ENCODE results near the gene C16orf54.
"Not testable (repeated sequence)": the region's sequence is repeated elsewhere in the genome, so short reads cannot be mapped to it uniquely, and the experiment has no call there.

Gene C16orf54

GRCh38 chr16:29769507-29769906, 23.7 kb upstream of the C16orf54 start:
- DNase-seq (ENCODE audit: low read depth in 1 of 2, low spot score in 1 of 2) = no peak

- no peak for DNase-seq (ENCODE audit: low read depth in 1 of 2, low spot score in 1 of 2)
Observed at GRCh38 chr16:29767062-29767461, 21.3 kb upstream of the C16orf54 start.

- DNase-seq (ENCODE audit: low read depth in 1 of 2, low spot score in 1 of 2) = no peak
Observed at GRCh38 chr16:29766571-29766970, 20.8 kb upstream of the C16orf54 start.

GRCh38 chr16:29765167-29766032, 19.6 kb upstream of the C16orf54 start:
- no peak for DNase-seq (ENCODE audit: low read depth in 1 of 2, low spot score in 1 of 2)

- no peak for DNase-seq (ENCODE audit: low read depth in 1 of 2, low spot score in 1 of 2)
Observed at GRCh38 chr16:29763326-29763725, 17.5 kb upstream of the C16orf54 start.

- DNase-seq (ENCODE audit: low read depth in 1 of 2, low spot score in 1 of 2) = no peak
Observed at GRCh38 chr16:29761882-29762281, 16.1 kb upstream of the C16orf54 start.

GRCh38 chr16:29761280-29761651, 15.5 kb upstream of the C16orf54 start:
- DNase-seq (ENCODE audit: low read depth in 1 of 2, low spot score in 1 of 2) = not testable (repeated sequence)

- no peak for DNase-seq (ENCODE audit: low read depth in 1 of 2, low spot score in 1 of 2)
Observed at GRCh38 chr16:29760567-29761279, 14.9 kb upstream of the C16orf54 start.

- DNase-seq (ENCODE audit: low read depth in 1 of 2, low spot score in 1 of 2) = no peak
Observed at GRCh38 chr16:29757950-29758466, 12.2 kb upstream of the C16orf54 start.

- DNase-seq (ENCODE audit: low read depth in 1 of 2, low spot score in 1 of 2) = not testable (repeated sequence)
Observed at GRCh38 chr16:29757086-29757485, 11.3 kb upstream of the C16orf54 start.

- no peak for DNase-seq (ENCODE audit: low read depth in 1 of 2, low spot score in 1 of 2)
Observed at GRCh38 chr16:29756654-29757053, 10.9 kb upstream of the C16orf54 start.

GRCh38 chr16:29753516-29753915, 7.7 kb upstream of the C16orf54 start:
- no peak for DNase-seq (ENCODE audit: low read depth in 1 of 2, low spot score in 1 of 2)

GRCh38 chr16:29748760-29749149, 3.0 kb upstream of the C16orf54 start:
- DNase-seq (ENCODE audit: low read depth in 1 of 2, low spot score in 1 of 2) = not testable (repeated sequence)

- no peak for DNase-seq (ENCODE audit: low read depth in 1 of 2, low spot score in 1 of 2)
Observed at GRCh38 chr16:29747947-29748759, 2.4 kb upstream of the C16orf54 start.

- not testable (repeated sequence) for DNase-seq (ENCODE audit: low read depth in 1 of 2, low spot score in 1 of 2)
Observed at GRCh38 chr16:29746518-29746917, 728 bp upstream of the C16orf54 start.

GRCh38 chr16:29745121-29745852, 503 bp downstream of the C16orf54 start:
- DNase-seq (ENCODE audit: low read depth in 1 of 2, low spot score in 1 of 2) = no peak

GRCh38 chr16:29744541-29745101, 1.2 kb downstream of the C16orf54 start:
- no peak for DNase-seq (ENCODE audit: low read depth in 1 of 2, low spot score in 1 of 2)

GRCh38 chr16:29743827-29744531, 1.8 kb downstream of the C16orf54 start:
- no peak for DNase-seq (ENCODE audit: low read depth in 1 of 2, low spot score in 1 of 2)

- DNase-seq (ENCODE audit: low read depth in 1 of 2, low spot score in 1 of 2) = no peak
Observed at GRCh38 chr16:29743475-29743826, 2.3 kb downstream of the C16orf54 start.
